Nephron progenitor cell (in vitro differentiated cells): Measurements from ENCODE around the gene LASP1NB.

Experiments
- DNase-seq: peaks from one replicate; pipeline ENCODE4 v3.0.0; 2021
- H3K27ac Mint-ChIP-seq: 2 replicates; pipeline ENCODE4 v1.8.0; 2021; ENCODE audit warnings: mild to moderate bottlenecking, moderate library complexity, mixed read lengths
- H3K27me3 Mint-ChIP-seq: 2 replicates; pipeline ENCODE4 v1.8.0; 2021; ENCODE audit warnings: mild to moderate bottlenecking, low read depth, mixed read lengths; ENCODE audit not compliant: poor library complexity
- H3K36me3 Mint-ChIP-seq: 2 replicates; pipeline ENCODE4 v1.8.0; 2021; ENCODE audit warnings: low read depth, mixed read lengths
- H3K4me1 Mint-ChIP-seq: 2 replicates; pipeline ENCODE4 v1.8.0; 2021; ENCODE audit warnings: mixed read lengths
- H3K4me3 Mint-ChIP-seq: 2 replicates; pipeline ENCODE4 v1.8.0; 2021; ENCODE audit warnings: mild to moderate bottlenecking, moderate library complexity, mixed read lengths
- H3K9me3 Mint-ChIP-seq: 2 replicates; pipeline ENCODE4 v1.8.0; 2021; ENCODE audit warnings: mild to moderate bottlenecking, moderate library complexity, mixed read lengths
- TF ChIP-seq, protein P1 (sequence below): fragments of 200-600 bp; sonication (generic); IDR thresholded peaks from 2 replicates; pipeline ENCODE4 v1.5.0; 2021; ENCODE audit warnings: antibody characterized with exemption

Gene LASP1NB

DNA sequence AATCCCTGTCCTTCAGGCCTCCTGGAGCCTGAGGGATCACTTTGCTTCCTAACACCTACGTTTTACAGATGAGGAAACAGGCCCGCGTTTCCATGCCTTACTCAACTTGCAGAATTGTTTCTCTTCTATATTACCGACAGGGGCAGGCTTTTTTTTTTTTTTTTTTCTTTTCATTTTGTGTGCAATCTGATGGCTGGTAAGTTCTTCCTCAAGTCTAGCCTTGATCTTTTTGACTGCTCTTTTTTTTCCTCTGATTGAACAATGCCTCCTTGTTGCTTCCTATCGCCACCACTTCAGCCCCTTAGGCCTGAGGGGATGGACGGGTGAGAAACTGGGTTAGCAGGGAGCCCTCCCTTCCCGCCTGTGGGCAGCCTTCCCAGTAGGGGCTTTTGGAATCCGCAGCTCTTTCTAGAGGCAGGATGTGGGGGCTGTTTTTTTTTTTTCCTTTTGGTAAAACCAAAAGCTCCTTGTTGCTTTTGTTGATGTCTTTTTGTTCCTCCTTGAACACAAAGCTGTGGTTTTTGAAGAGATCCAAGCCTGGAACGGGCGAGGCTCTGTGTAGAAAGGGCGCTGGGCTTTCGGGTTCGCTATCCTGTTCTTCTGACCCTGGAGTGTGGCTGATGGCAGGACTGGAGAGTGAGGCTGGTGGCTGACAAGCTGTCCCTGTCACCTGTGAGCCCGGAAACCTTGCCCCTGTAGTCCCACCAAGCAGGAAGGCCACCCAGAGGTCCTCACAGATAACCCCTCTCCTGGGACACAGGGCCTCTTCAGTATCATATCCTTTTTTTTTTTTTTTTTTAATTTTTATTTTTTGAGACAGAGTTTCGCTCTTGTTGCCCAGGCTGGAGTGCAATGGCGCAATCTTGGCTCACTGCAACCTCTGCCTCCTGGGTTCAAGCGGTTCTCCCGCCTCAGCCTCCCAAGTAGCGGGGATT, 41.6 kb upstream of the LASP1NB start:
- no peak for DNase-seq
- Mint-ChIP-seq H3K9me3 (no peaks in the 10 kb centered on the region), H3K27me3 (no peaks in the 10 kb centered on the region), H3K36me3 (peaks cover 17% of the 10 kb centered on the region), H3K27ac (peak overlapping the region; percentile 21), H3K4me3 (peak overlapping the region; percentile 58), H3K4me1 (peaks cover 75% of the 10 kb centered on the region)
- TF ChIP-seq, protein P1, sequence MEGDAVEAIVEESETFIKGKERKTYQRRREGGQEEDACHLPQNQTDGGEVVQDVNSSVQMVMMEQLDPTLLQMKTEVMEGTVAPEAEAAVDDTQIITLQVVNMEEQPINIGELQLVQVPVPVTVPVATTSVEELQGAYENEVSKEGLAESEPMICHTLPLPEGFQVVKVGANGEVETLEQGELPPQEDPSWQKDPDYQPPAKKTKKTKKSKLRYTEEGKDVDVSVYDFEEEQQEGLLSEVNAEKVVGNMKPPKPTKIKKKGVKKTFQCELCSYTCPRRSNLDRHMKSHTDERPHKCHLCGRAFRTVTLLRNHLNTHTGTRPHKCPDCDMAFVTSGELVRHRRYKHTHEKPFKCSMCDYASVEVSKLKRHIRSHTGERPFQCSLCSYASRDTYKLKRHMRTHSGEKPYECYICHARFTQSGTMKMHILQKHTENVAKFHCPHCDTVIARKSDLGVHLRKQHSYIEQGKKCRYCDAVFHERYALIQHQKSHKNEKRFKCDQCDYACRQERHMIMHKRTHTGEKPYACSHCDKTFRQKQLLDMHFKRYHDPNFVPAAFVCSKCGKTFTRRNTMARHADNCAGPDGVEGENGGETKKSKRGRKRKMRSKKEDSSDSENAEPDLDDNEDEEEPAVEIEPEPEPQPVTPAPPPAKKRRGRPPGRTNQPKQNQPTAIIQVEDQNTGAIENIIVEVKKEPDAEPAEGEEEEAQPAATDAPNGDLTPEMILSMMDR: no peak

DNA sequence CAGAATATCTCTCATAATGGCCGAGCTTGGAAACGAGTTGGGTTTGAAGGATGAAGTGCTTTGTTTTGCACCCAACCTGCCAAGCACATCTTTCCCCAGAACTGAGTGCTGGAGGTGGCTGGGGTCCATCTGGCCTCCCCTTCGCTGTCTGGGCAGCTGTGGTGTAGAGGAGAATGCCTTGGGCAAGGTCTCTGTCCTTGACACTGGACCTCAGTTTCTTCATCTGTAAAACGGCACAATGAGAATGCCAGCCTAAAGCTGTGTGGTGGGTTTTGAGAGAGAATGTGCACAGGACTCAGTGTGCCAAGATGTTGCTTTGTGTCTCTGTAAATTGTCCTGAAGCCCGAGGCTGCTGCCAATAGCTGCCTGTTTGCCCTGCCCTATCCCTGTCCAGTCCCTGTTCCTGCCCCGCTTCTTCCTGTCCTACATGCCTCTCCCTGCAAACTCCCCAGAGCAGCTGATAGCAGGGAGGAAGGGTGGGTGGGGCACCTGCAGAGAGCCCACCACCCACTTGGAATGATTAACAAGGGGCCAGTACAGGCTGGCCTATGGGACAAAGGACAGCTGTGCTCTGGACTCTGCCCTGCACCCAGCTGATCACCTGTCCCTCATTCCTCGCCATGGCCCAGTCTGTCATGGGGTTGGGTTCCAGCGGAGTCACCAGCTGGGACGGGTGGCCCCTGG, 40.2 kb upstream of the LASP1NB start:
- Mint-ChIP-seq H3K4me1 (peaks cover 65% of the 10 kb centered on the region), H3K27ac (no peak overlapping the region), H3K27me3 (no peaks in the 10 kb centered on the region), H3K9me3 (no peaks in the 10 kb centered on the region), H3K4me3 (peak overlapping the region; percentile 43), H3K36me3 (peaks cover 17% of the 10 kb centered on the region)
- TF ChIP-seq, protein P1: no peak
- DNase-seq: no peak

DNA sequence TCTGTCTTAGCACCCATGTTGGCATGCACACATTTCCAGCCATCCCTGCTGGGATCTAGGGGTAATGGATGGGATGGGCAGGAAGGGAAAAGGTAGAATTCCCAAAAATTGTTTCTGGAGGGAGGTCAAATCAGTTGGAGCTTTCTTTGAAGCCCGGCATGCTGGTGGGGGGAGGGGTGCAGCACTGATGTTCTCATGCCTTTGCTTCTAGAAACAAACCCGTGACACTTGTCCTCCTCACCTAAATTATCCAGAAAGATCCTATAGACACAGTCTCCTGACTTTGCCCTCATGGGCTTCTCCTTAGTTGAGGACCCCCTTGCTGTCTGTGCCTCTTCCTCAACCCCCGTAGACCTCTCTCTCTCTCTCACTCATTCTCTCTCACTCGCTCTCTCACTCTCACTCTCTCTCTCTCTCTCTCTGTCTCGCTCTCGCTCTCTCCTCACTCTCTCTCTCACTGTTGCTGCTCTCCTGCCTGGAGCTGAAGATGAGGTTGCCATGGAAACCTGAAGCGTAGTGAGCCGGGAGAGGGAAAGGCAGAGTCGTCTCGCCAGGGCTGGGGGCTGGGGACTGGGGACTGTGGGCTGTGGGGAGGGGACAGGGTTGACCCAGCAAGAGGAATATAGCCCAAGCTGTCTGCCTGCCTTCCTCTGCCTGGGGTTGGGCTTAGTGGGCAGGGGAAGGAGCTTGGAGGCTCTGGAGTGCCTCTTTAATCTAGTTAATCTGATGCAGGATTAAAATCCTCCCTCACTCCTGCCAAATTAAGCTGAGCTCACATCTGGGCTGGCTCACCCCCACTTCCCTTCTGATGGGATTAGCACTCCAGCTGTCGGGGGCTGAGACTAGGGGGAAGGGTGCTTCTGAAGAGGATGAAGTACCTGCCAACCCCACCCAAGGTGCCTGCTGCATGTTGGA, 39.4 kb upstream of the LASP1NB start:
- no peaks in the 10 kb centered on the region for H3K27me3 Mint-ChIP-seq
- H3K9me3 Mint-ChIP-seq: no peaks in the 10 kb centered on the region
- H3K4me3 Mint-ChIP-seq: peak overlapping the region; percentile 43
- H3K27ac Mint-ChIP-seq: no peak overlapping the region
- peaks cover 17% of the 10 kb centered on the region for H3K36me3 Mint-ChIP-seq
- TF ChIP-seq, protein P1: no peak
- H3K4me1 Mint-ChIP-seq: peaks cover 57% of the 10 kb centered on the region
- peak; percentile 60 for DNase-seq

DNA sequence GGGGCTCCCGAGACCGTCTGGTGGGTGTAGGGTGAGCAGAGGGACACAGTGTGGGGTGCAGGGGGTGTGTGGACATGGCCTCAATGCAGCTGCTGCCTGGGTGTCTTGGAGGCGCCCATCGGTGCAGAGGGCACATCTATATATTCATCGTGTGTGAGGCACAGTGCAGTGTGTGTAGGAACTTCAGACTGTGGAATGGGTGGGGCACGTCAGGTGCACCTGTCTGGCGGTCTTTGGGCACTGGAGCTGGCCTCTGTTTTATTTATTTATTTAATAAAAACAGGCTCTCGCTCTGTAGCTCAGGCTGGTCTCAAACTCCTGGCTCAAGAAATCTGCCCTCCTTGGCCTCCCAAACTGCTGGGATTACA, 38.8 kb upstream of the LASP1NB start:
- H3K4me1 Mint-ChIP-seq: peaks cover 51% of the 10 kb centered on the region
- H3K36me3 Mint-ChIP-seq: peaks cover 15% of the 10 kb centered on the region
- H3K4me3 Mint-ChIP-seq: no peak overlapping the region
- no peak overlapping the region for H3K27ac Mint-ChIP-seq
- no peak for DNase-seq
- no peaks in the 10 kb centered on the region for H3K9me3 Mint-ChIP-seq
- TF ChIP-seq, protein P1: no peak
- H3K27me3 Mint-ChIP-seq: no peaks in the 10 kb centered on the region

DNA sequence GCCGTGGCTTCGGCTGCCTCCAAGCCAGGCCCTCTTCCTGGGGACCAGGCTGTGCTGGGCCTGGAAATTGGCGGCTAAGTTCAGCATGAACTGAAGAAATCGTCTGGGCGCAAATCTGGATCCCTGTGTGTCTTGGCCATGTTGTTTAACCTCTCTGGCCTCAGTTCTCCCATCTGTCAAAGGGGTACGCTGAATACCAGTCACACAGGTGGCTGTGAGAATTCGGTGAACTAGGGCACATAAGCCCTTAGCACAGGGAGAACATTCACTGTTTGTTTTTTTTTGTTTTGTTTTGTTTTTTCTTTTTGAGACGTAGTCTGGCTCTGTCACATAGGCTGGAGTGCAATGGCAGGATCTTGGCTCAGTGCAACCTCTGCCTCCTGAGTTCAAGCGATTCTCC, 36.6 kb upstream of the LASP1NB start:
- TF ChIP-seq, protein P1: no peak
- Mint-ChIP-seq H3K36me3 (peaks cover 11% of the 10 kb centered on the region), H3K27ac (no peak overlapping the region), H3K4me3 (no peak overlapping the region), H3K4me1 (peaks cover 29% of the 10 kb centered on the region), H3K27me3 (no peaks in the 10 kb centered on the region), H3K9me3 (no peaks in the 10 kb centered on the region)
- no peak for DNase-seq
